ENCODE results near the gene PLD1.

PLD1 gene

DNA sequence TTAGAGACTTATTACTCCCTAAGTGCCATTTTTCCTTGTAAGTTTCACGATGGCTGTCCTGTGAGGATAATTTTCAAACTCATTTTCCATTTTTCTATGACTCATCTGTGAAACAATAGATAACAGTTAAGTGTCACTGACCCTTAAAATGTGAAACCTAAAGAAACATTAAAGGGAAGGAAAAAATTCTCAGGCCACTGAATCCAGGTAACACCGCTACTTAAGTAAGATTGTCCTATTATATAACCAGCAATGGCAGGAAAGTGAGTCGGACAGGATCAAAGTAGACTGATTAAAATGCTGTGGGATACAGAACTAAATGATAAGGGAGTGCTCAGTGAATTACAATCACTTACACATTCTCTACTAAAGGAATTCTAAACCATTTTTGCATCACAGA lies 12.4 kb downstream of the PLD1 start:
- DNase-seq (ENCODE audit: low spot score) = no peak

DNA sequence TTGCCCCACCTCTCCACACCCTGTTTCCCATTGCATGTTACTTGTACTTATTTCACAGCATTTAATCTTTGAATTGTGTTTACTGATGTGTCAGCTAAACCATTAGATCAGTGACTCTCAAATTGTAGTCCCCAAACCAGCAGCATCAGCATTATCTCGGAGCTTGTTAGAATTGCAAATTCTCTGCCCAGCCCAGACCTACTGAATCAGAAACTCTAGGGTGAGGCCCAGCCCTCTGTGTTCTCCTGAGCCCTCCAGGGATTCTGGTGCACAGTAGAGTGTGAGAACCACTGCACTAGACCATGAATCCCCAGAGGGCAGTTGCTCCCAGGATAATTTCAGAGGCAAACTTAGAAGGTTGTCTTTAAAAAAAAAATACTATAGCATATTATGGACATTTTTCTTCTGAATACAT lies 13.0 kb downstream of the PLD1 start:
- no peak for DNase-seq (ENCODE audit: low spot score)

DNA sequence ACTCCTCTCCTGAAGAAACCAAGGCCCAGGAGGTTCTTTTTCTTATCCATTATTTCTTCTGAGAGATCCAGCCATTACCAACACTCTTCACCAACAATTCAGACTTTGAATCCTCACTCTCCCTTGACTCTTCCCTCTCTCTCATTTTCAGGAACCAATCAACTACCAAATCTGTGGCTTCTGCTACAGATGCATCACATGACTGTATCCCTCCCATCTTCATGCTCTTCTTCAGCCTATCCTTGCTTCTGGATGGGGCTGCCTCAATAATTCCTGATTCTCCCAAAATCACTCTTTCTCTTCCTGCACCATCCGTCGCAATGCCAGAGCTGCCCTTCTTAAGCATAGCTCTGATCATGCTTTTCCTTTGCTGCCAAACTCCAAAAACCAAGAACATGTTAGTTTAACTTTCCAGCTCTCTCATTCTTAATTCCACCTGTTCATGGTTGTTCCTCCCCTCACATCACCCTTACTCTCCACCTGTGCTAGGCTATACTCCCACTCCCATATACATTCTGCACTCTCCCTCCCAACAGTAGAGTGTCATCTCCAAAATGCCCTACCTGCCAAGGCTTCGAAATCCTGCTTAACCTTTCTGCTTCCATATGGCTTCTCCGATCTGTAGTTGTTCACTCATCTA lies 13.5 kb downstream of the PLD1 start:
- no peak for DNase-seq (ENCODE audit: low spot score)

- no peak for DNase-seq (ENCODE audit: low spot score)
Observed at GRCh38 chr3:171792531-171792930, 17.8 kb downstream of the PLD1 start.

DNA sequence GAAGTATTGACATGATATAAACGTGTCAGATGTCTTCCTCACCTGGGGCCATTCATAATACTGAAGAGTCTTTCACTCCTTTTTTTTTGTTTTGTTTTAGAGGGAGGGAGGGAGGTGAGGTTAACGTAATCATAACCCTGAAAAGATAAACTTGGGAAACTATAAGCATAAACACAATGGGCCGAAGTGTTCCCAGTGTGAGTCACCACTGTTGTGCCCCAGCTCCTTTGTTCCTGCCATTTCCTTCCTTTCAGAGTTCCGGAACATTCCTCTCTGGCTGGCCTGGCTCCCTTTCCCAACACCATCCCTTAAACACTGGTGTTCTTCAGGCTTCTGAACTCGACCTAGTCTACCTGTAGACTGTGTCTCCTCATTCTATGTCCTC lies 18.6 kb downstream of the PLD1 start:
- DNase-seq (ENCODE audit: low spot score) = no peak

- no peak for DNase-seq (ENCODE audit: low spot score)
Observed at GRCh38 chr3:171790898-171791691, 19.2 kb downstream of the PLD1 start.

DNA sequence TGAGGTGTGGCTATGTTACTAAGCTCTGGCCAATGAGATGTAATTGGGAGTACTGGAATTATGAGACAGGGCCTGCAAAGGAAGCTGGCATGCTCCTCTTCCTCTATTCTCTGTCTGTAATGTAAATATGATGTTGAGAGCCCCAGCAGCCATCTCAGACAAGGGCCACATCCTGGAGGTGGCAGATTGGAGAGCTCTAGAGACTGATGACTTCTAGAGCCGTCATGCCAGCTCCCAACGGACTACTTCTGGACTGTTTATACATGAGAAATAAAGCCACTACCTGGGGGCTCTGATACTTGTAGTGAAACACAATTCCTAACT lies 19.7 kb downstream of the PLD1 start:
- DNase-seq (ENCODE audit: low spot score) = no peak

DNA sequence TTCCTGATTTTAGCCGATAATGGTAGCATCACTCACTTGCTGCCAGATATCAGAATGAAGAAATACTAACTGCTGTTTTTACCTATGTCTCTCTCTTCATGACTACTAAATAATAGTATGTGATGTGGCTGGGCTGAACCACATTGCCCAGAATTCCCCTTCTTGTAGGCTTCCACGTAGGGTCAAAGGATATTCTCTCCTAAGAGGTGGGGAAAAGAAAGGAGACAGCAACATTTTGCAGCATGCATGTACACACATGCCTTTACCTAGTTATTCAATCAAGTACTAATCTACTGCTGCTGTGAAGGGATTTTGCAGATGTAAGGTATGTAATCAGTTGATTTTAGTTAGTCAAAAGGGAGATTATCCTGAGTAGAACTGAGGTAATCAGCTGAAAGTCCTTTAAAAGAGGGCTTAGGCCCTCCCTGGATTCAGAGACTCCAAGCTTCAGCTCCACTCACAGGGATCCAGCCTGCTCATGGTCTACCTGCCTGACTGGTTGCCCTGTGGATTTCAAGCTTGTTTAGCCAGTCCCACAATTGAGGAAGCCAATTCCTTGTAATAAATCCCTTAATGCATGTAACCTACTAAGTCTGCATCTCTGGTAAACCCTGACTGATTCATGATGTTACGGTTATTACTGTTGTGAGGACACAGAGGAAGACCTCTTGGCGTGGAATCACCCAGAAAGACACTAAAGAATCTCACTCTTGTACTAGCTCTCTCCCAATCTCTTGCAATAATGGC lies 20.4 kb downstream of the PLD1 start:
- DNase-seq (ENCODE audit: low spot score) = no peak

DNA sequence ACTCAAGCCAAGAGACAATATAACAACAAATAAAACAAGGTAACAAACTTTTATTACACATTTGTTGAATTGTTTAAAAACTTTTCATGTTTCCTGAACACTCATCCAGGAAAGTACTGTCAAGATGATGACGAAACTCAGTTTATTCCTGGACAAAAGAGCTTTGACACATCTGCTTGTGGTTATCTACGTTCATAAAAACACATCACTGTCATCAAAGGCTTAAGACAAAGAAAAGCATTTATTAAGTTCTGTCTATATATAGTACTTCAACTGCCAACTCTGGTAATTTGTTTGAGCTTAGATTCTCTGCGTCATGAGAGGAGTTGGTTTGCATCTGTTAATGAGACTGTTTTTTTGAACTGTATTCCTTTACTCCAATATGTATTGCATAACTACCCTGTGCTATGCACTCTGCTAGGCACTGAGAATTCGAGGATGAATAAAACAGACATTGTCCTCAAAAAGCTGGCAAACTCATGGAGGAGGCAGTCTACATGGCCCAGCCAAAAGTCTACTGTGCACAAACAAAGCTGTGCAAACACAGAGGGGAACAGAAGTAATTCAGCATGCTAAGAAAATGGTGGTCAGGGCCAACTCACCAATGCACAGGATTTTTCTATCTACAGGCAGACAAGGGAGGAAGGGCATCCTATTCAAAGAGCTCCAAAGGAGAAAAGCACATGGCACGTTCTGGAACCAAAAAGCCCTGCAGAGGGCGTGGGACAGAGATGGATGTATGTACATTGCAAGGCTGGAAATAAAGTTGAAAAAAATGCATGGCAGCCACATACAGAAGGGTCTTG lies 21.5 kb downstream of the PLD1 start:
- DNase-seq (ENCODE audit: low spot score) = peak; percentile 62

DNA sequence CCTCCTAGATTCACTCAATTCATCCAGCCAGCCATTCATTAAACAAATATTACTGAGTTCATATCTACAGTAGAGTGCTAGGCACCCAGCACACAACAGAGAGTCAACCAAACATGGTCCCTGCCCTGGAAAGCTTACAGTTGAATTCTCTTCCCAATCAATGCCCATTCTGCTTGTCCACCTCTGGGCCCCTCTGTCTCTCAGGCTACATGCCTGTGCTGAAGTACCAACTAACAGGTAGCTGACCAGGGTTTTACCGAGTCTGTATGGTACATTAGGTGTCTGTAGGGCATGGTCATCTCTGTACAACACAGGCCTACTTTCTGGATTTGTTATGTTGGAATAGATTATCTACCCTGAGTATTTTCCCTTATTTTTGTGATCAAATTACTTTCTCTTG lies 23.3 kb downstream of the PLD1 start:
- DNase-seq (ENCODE audit: low spot score) = no peak

GRCh38 chr3:171784937-171785336 lies 25.3 kb downstream of the PLD1 start:
- DNase-seq (ENCODE audit: low spot score) = no peak

DNA sequence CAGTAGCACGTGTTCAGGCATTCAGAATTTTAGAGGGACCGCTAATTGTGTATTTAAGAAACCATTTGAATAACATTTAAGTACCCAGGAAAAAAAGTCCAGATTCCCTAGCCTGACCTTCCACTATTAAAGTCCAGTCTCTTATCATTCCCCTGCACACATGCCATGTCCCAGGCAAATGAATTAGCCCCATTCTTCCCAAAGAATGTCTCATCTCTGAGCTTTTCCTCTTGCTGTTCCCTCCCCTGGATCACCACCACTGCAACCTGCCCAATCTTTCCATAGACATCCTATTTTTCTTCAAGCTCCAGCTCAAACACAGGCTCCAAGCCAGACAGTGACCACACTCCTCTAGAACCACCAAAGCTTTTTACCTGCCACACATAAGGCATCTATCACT lies 25.9 kb downstream of the PLD1 start:
- DNase-seq (ENCODE audit: low spot score) = no peak

DNA sequence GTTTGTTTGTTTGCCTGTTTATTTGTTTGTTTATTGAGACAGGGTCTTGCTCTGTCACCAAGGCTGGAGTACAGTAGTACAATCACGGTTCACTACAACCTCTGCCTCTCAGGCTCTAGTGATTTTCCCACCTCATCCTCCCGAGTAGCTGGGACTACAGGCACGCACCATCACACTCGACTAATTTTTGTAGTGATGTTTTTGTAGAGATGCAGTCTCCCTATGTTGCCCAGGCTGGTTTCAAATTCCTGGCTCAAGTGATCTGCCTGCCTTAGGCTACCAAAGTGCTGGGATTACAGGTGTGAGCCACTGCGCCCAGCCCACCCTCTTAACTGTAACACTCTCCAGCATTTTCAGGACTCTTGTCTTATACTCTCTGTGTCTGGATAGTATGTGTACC lies 26.7 kb downstream of the PLD1 start:
- DNase-seq (ENCODE audit: low spot score) = no peak

DNA sequence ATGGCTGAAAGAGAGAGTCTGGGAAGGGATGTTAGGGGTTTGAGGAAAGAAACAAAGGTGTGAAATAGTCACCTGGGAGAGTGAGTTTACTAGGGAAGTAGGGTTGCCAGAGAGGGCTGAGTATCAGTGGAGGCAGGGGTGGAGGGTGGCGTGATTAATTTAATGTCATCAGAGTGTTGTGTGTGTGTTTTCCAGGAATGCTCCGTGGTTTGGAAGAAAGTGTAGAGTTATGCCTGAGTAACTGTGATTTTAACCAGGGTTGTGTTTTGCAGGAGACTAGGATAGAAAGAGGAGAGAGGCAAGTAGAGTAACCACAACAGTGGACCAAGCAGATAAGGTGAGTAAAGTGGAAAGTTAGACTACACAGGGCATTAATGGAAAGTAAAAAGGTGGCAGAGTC lies 27.2 kb downstream of the PLD1 start:
- DNase-seq (ENCODE audit: low spot score) = no peak

DNA sequence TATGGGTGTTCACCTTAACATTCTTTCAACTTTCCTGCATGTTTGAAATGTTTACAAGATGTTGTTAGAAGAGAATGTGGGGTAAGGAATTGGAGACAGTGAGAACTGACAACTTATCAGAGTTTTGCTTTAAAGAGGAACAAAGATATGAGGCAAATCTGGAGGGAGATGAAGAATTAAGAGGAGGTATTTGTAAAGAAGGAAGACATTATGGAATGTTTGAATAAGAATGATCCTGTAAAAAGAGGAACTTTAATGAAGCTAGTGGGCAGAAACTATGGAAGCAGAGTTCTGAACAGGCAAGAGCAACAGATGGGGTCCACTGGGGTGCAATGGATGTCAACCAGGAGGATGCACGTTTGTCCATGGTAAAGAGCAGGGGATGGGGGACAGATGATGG lies 27.7 kb downstream of the PLD1 start:
- DNase-seq (ENCODE audit: low spot score) = no peak

- DNase-seq (ENCODE audit: low spot score) = peak; percentile 59
Observed at GRCh38 chr3:171781711-171782127, 28.6 kb downstream of the PLD1 start.

GRCh38 chr3:171778493-171778892 lies 31.8 kb downstream of the PLD1 start:
- DNase-seq (ENCODE audit: low spot score) = peak; percentile 49

DNA sequence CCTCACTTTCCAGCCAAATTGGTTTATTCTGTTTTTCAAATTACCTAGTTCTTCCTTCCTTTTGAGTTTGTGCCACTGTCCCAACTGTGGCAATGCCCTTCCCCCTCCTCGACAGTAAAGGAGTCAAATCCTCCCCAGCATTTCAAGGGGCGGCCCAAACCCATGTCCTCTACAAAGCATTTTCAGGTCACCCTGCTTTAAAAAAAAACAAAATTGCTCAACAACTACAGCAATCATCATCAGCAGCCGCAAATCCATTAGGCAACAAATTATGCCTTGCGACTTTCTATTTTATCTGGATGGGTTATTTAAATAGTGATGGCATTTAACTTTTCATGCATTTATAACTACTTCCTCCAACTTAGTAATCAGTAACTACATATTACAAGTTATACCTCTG lies 32.7 kb downstream of the PLD1 start:
- DNase-seq (ENCODE audit: low spot score) = no peak

DNA sequence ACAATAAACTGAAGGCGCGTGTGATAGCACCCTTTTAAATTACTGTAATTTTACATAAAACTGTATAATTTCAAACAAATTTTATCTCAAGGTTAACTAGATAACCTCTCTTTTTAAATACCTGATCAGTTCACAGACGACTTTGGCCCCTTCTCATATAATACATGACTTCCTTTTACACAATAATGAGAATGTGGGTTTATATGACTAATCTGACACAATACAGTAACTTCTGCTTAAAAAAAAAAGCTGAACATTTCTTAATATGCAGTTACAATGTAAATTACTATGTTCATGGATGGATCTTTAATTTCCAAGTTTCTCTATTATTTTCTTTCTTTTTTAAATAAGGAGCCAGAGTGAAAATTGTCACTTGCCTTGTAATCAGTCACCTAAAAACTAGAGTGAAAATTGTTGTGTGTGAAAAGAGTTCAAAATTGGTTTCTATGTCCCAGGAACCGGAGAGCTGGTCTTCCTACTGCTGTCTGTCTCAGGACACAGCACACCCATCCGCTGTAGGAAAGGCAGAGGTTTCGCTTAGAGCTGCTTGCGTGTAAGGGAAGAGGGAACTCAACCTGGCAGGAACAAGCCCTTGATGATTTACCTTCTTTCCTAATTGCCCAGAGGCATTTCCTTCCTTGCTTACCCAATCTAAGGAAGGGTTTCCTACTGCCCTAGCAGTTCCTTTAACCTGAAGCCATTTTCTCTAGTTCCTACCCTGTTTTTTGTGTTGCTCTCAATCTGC lies 33.3 kb downstream of the PLD1 start:
- no peak for DNase-seq (ENCODE audit: low spot score)

- peak; percentile 91 for DNase-seq (ENCODE audit: low spot score)
Observed at GRCh38 chr3:171776411-171776810, 33.9 kb downstream of the PLD1 start.

- peak; percentile 39 for DNase-seq (ENCODE audit: low spot score)
Observed at GRCh38 chr3:171775943-171776342, 34.3 kb downstream of the PLD1 start.

- peak; percentile 81 for DNase-seq (ENCODE audit: low spot score)
Observed at GRCh38 chr3:171774521-171774920, 35.8 kb downstream of the PLD1 start.

Data from putamen (tissue), 1 donor.